HTR-8/SVneo (cell line): Measurements from ENCODE around the gene SOX6.
"Not testable (repeated sequence)": the region's sequence is repeated elsewhere in the genome, so short reads cannot be mapped to it uniquely, and the experiment has no call there.

Experiments used
- DNase-seq: peaks from one replicate; pipeline ENCODE4 v3.0.0; 2011; ENCODE audit warnings: low spot score, mixed read lengths; ENCODE audit not compliant: insufficient read length
- FAIRE-seq: peaks from 2 replicates; lab custom pipeline; 2011; peaks lifted over from hg19 to GRCh38; lab: Jason Lieb, UNC

The SOX6 gene

GRCh38 chr11:16167706-16168487, 188.4 kb downstream of the SOX6 start:
- DNase-seq (no peak), FAIRE-seq (no peak)

DNA sequence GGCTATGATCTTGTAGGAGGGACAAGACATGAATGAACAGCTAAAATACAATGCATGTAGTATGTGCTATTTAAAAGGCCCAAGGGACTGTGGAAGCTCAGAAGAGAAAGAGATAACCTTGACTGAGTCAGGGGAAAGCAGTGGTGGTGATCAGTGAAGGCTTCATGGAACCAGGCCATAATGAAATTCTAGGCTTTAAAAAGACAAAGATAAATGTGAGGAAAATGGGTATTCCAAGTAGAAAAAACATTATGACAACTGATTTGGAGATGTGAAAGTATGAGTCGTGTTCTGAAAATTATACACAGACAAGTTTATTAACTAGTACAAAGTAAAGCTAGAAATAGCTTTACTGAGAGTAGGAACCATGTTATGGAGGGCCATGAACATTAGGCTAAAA, 189.8 kb downstream of the SOX6 start:
- DNase-seq, result no peak

GRCh38 chr11:16160146-16160545, 196.2 kb downstream of the SOX6 start:
- DNase-seq, result no peak
- no peak for FAIRE-seq

More for the DNA sequence above, 189.8 kb downstream of the SOX6 start:
- no peak for FAIRE-seq

- FAIRE-seq, result no peak
Observed at GRCh38 chr11:16158426-16158994, 197.8 kb downstream of the SOX6 start.

GRCh38 chr11:16157327-16157726, 199.0 kb downstream of the SOX6 start:
- FAIRE-seq (no peak), DNase-seq (no peak)

More at GRCh38 chr11:16158426-16158994, 197.8 kb downstream of the SOX6 start:
- no peak for DNase-seq

- FAIRE-seq, result no peak
- DNase-seq, result no peak
Observed at GRCh38 chr11:16155448-16155847, 200.9 kb downstream of the SOX6 start.

DNA sequence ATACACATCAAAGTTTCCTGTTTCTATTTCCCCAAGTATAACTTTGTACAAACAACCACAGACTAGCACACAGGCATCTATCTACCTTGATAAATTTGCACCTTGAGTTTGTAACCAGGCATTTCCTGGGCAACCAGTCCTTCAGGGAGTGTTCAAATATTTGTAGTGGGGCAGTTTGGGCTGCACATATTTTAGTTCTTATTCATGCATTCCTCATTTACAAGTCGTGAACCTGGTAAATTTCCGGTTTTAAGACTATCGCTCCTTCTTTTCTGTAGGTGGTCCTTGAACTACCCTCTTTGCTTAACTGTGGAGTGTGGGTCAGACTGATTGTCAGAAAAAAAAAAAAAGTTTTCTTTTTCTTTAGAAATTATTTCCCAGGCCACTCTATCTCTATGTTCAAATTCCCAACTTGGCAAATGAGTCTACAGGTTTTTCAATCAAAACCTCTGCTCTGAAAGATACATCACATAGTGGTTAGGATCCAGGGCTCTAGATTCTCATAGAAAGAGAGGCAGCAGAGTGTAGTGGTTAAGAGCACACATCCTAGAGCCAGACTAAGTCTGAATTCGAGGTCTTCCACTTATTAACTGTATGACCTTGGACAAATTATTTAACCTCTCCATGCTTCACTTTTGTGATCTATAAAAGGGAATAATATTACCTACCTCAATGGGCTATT, 201.5 kb downstream of the SOX6 start:
- FAIRE-seq, result no peak
- DNase-seq, result no peak

- DNase-seq, result no peak
- no peak for FAIRE-seq
Observed at GRCh38 chr11:16153951-16154350, 202.4 kb downstream of the SOX6 start.

GRCh38 chr11:16151138-16151537, 205.2 kb downstream of the SOX6 start:
- FAIRE-seq, result no peak
- DNase-seq, result no peak

DNA sequence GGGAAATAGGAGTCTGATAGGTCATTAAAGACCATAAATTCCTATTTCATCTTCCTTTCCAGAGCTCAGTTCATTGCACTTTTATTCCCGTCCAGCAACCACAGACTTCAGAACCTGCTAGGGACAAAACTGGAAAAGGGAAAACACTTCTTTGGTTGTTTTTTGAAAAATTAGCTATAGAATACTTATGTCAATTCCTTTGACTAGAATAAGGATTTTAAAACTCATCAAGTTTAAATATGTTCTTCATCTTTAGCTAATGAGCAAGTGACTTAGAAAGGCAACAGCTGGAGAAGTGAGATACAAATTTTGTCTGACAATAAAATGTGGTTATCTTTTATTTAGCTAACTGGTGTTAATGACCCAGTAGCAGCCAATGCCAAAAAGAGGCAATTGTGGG, 206.9 kb downstream of the SOX6 start:
- FAIRE-seq (no peak), DNase-seq (no peak)

GRCh38 chr11:16148301-16148931, 207.9 kb downstream of the SOX6 start:
- DNase-seq (no peak), FAIRE-seq (no peak)

GRCh38 chr11:16146980-16147379, 209.4 kb downstream of the SOX6 start:
- not testable (repeated sequence) for FAIRE-seq, DNase-seq

DNA sequence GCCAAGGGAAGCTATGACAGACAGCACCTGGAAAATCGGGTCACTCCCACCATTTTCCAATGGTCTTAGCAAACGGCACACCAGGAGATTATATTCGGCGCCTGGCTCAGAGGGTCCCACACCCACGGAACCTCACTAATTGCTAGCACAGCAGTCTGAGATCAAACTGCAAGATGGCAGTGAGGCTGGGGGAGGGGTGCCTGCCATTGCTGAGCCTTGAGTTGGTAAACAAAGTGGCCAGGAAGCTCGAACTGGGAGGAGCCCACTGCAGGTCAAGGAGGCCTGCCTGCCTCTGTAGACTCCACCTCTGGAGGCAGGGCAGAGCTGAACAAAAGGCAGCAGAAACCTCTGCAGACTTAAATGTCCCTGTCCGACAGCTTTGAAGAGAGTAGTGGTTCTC, 214.7 kb downstream of the SOX6 start:
- not testable (repeated sequence) for FAIRE-seq, DNase-seq

DNA sequence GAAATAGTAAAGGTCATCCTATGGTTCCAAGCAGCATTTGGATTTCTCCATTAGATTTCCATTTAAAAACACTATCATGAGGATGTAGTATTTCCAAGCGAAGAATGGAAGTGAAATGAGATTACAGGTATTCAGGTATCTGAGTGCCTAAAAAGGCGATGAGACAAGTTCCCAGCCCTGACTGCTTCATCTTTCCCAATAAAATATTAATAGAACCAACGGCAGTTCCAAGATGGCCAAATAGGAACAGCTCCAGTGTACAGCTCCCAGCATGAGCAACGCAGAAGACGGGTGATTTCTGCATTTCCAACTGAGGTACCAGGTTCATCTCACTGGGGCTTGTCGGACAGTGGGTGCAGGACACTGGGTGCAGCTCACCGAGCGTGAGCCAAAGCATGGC, 215.2 kb downstream of the SOX6 start:
- DNase-seq, FAIRE-seq: not testable (repeated sequence)

DNA sequence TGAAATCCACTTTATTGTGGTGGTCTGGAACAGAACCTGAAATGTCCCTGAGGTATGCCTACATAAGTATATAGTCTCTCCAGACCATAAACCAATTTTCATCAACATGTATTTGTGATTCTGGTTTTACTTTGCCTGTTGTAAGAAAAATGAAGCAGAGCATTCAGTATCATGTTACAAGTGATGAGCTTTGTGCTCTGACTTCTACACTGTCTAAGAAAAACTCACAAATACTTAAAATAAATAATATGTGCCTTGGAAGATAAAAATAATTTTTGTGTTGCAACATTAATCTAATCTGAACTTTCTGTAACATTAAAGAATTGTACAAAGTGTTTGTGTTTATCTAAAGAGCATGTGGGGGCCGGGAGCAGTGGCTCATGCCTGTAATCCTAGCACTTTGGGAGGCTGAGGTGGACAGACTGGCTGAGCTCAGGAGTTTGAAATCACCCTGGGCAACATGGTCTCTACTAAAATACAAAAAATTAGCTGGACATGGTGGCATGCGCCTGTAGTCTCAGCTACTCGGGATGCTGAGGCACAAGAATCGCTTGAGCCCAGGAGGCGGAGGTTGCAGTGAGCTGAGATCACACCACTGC, 219.5 kb downstream of the SOX6 start:
- DNase-seq (no peak), FAIRE-seq (no peak)

- DNase-seq, result no peak
- FAIRE-seq, result no peak
Observed at GRCh38 chr11:16133867-16134266, 222.5 kb downstream of the SOX6 start.

- DNase-seq (no peak), FAIRE-seq (no peak)
Observed at GRCh38 chr11:16127732-16128131, 228.6 kb downstream of the SOX6 start.

DNA sequence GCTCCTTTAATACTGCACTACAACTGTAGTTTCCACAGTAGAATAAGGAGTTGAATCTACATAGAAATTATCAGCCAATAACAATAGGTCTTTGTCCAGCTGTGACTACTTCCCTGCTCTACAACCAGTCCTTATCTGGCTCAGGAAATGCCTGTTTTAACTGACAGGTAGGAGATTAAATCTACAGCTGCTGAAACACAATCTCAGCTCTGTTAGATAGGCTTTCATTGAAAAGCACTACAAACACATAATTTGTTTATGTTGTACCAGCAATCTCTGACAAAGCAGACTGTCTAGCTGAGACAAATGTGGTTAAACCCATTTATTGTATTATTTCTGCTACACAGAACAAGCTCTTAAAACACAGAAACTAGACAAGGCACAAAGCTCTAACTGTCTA, 230.0 kb downstream of the SOX6 start:
- FAIRE-seq, result no peak
- no peak for DNase-seq

- FAIRE-seq, result no peak
- DNase-seq, result no peak
Observed at GRCh38 chr11:16125796-16126195, 230.6 kb downstream of the SOX6 start.

DNA sequence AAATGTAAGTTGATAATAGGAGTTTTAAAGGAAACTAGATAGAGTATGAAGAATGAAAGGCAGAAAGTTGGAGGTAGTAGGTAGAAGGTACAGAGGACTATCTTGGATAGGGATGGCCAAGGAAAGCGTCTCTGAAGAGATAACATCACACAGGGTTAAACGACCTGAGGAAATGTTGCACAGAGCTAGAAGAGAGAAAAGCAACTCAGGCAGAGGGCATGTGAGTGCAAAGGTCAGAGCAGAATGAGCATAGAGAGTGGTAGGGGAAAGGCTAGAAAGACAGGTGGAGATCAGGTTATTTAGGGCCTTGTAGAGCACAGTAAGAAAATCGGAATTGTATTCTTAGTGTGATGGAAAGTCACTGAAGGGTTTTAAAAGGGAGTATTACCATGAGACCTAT, 232.0 kb downstream of the SOX6 start:
- DNase-seq, result no peak
- FAIRE-seq, result no peak
